HEK293 (cell line): ENCODE results near the gene USE1.

ENCODE experiments used
- ZBTB26 ChIP-seq: fragments of 450-650 bp; formaldehyde crosslinking; optimal IDR thresholded peaks from 2 replicates; pipeline ENCODE3; 2016; ENCODE audit warnings: missing biosample characterization, mild to moderate bottlenecking, missing genetic modification characterization
- ZNF354C ChIP-seq: fragments of 450-650 bp; formaldehyde crosslinking; IDR thresholded peaks from 2 replicates; pipeline ENCODE4 v1.5.1; 2016; ENCODE audit warnings: missing biosample characterization, missing genetic modification characterization, low read depth, borderline replicate concordance
- TF ChIP-seq, protein P1 (sequence below): fragments of 450-650 bp; formaldehyde crosslinking; IDR thresholded peaks from 2 replicates; pipeline ENCODE4 v1.5.1; 2016; ENCODE audit warnings: missing biosample characterization, missing genetic modification characterization
- TF ChIP-seq, protein P2 (sequence below): fragments of 450-650 bp; formaldehyde crosslinking; IDR thresholded peaks from 2 replicates; pipeline ENCODE4 v1.5.1; 2016; ENCODE audit warnings: missing biosample characterization, missing genetic modification characterization

GRCh38 chr19:17266026-17266425 is 50.9 kb downstream of the USE1 start:
- TF ChIP-seq ZBTB26 (tag by site-specific recombination) (no peak), ZNF354C (no peak)
- TF ChIP-seq, protein P1, sequence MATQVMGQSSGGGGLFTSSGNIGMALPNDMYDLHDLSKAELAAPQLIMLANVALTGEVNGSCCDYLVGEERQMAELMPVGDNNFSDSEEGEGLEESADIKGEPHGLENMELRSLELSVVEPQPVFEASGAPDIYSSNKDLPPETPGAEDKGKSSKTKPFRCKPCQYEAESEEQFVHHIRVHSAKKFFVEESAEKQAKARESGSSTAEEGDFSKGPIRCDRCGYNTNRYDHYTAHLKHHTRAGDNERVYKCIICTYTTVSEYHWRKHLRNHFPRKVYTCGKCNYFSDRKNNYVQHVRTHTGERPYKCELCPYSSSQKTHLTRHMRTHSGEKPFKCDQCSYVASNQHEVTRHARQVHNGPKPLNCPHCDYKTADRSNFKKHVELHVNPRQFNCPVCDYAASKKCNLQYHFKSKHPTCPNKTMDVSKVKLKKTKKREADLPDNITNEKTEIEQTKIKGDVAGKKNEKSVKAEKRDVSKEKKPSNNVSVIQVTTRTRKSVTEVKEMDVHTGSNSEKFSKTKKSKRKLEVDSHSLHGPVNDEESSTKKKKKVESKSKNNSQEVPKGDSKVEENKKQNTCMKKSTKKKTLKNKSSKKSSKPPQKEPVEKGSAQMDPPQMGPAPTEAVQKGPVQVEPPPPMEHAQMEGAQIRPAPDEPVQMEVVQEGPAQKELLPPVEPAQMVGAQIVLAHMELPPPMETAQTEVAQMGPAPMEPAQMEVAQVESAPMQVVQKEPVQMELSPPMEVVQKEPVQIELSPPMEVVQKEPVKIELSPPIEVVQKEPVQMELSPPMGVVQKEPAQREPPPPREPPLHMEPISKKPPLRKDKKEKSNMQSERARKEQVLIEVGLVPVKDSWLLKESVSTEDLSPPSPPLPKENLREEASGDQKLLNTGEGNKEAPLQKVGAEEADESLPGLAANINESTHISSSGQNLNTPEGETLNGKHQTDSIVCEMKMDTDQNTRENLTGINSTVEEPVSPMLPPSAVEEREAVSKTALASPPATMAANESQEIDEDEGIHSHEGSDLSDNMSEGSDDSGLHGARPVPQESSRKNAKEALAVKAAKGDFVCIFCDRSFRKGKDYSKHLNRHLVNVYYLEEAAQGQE (tag by site-specific recombination) = no peak
- TF ChIP-seq, protein P2, sequence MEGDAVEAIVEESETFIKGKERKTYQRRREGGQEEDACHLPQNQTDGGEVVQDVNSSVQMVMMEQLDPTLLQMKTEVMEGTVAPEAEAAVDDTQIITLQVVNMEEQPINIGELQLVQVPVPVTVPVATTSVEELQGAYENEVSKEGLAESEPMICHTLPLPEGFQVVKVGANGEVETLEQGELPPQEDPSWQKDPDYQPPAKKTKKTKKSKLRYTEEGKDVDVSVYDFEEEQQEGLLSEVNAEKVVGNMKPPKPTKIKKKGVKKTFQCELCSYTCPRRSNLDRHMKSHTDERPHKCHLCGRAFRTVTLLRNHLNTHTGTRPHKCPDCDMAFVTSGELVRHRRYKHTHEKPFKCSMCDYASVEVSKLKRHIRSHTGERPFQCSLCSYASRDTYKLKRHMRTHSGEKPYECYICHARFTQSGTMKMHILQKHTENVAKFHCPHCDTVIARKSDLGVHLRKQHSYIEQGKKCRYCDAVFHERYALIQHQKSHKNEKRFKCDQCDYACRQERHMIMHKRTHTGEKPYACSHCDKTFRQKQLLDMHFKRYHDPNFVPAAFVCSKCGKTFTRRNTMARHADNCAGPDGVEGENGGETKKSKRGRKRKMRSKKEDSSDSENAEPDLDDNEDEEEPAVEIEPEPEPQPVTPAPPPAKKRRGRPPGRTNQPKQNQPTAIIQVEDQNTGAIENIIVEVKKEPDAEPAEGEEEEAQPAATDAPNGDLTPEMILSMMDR (tag by site-specific recombination) = no peak
